CD4-positive, alpha-beta T cell (primary cell): ENCODE results near the gene XIST. TPM values are rescaled to one million over a fixed set of nuclear protein-coding genes. Genes with fewer than 3 reads are reported as not detected.
"Not testable (repeated sequence)": the region's sequence is repeated elsewhere in the genome, so short reads cannot be mapped to it uniquely, and the experiment has no call there.

Experiments used
- ATAC-seq: fragments of 200-7000 bp; cut with Tn5 transposase; one replicate; pipeline ENCODE4 v1.10.0; 2022; ENCODE audit warnings: mild to moderate bottlenecking; ENCODE audit not compliant: poor library complexity
- CTCF ChIA-PET: fragments of 350-600 bp; sonication (Branson Sonifier 250); formaldehyde crosslinking; loops from one replicate; lab custom pipeline; 2021; ENCODE audit warnings: antibody characterized with exemption, inconsistent platforms; lab: Charles Lee
- POLR2A ChIA-PET: fragments of 350-600 bp; sonication (Branson Sonifier 250); formaldehyde crosslinking; loops from one replicate; lab custom pipeline; 2021; ENCODE audit warnings: antibody characterized with exemption, inconsistent platforms; lab: Charles Lee
- DNase-seq, 14 experiments: peaks; one replicate each; pipeline ENCODE4 v3.0.0-alpha.2; 2013 to 2020; ENCODE audit warnings: mixed read lengths in 2 of 14
- H3K27ac ChIP-seq, 2 donors: one replicate each; pipeline versions ENCODE4 v1.5.1 to v1.7.0; 2013; ENCODE audit warnings: low read length in 2 of 2, low read depth in 1 of 2, mild to moderate bottlenecking in 1 of 2
- H3K27me3 ChIP-seq, 2 experiments: 1 replicate in 1 of 2; 2 replicates in 1 of 2; pipeline versions ENCODE4 v1.6.1 to v1.7.0; 2013; ENCODE audit warnings: low read length in 2 of 2, control low read depth in 1 of 2, mild to moderate bottlenecking in 1 of 2, moderate library complexity in 1 of 2; ENCODE audit not compliant: insufficient read depth in 2 of 2, control insufficient read depth in 1 of 2
- H3K36me3 ChIP-seq: one replicate; pipeline ENCODE4 v1.6.1; 2013; ENCODE audit warnings: low read length, control low read depth; ENCODE audit not compliant: insufficient read depth
- H3K4me1 ChIP-seq: one replicate; pipeline ENCODE4 v1.6.1; 2013; ENCODE audit warnings: low read length, control low read depth; ENCODE audit not compliant: insufficient read depth
- H3K4me3 ChIP-seq: one replicate; pipeline ENCODE4 v1.5.1; 2013; ENCODE audit warnings: mild to moderate bottlenecking, low read length, moderate library complexity
- H3K9me3 ChIP-seq, 2 experiments: 1 replicate in 1 of 2; 2 replicates in 1 of 2; pipeline versions ENCODE4 v1.6.1 to v1.7.0; 2013; ENCODE audit warnings: low read length in 2 of 2, mild to moderate bottlenecking in 2 of 2, control low read depth in 1 of 2, moderate library complexity in 1 of 2; ENCODE audit not compliant: control insufficient read depth in 1 of 2, insufficient read depth in 1 of 2
- H3K27ac Mint-ChIP-seq: one replicate; pipeline ENCODE4 v1.8.0; 2020; ENCODE audit warnings: mixed read lengths
- H3K27me3 Mint-ChIP-seq: one replicate; pipeline ENCODE4 v1.8.0; 2021; ENCODE audit warnings: mixed read lengths
- H3K36me3 Mint-ChIP-seq: one replicate; pipeline ENCODE4 v1.8.0; 2021; ENCODE audit warnings: low read depth, mixed read lengths
- H3K4me1 Mint-ChIP-seq: one replicate; pipeline ENCODE4 v1.8.0; 2021; ENCODE audit warnings: low read depth, mixed read lengths
- H3K4me3 Mint-ChIP-seq: one replicate; pipeline ENCODE4 v1.8.0; 2020; ENCODE audit warnings: mild to moderate bottlenecking, mixed read lengths
- H3K9me3 Mint-ChIP-seq: one replicate; pipeline ENCODE4 v1.8.0; 2020; ENCODE audit warnings: mixed read lengths
- CTCF ChIP-seq: fragments of 200-600 bp; IDR thresholded peaks from one replicate; pipeline ENCODE4 v1.8.0; 2022; ENCODE audit warnings: antibody characterized with exemption, mild to moderate bottlenecking
- intact Hi-C, 2 experiments: fragments of 100-400 bp; cut with DNase I in 1 of 2; cut with micrococcal nuclease in 1 of 2; formaldehyde crosslinking; loops; one replicate each; pipeline versions ENCODE4 v1.15.1 to v1.9.0; 2023 to 2025; cut with DNase I, micrococcal nuclease
- total RNA-seq, 174 experiments: library from RNA in 2 of 174; stranded (reverse) in 2 of 174; gene quantifications; one replicate each; pipeline ENCODE4 v1.2.3 and lab custom pipeline; 2021 to 2026

XIST gene
- total RNA-seq, 2 experiments from 2014 or later: not detected

- Mint-ChIP-seq H3K27me3 (peaks cover 2% of the 10 kb centered on the region), H3K4me3 (no peak overlapping the region), H3K27ac (no peak overlapping the region), H3K36me3 (no peaks in the 10 kb centered on the region), H3K4me1 (no peaks in the 10 kb centered on the region), H3K9me3 (no peaks in the 10 kb centered on the region)
- intact Hi-C loops: no loop called here
- ChIA-PET POLR2A (no interaction called here), CTCF (no interaction called here)
- H3K4me1 ChIP-seq: no peaks in the 10 kb centered on the region
- no peak overlapping the region for H3K27ac ChIP-seq
- H3K27me3 ChIP-seq: no peaks in the 10 kb centered on the region
- no peaks in the 10 kb centered on the region for H3K9me3 ChIP-seq
- no peaks in the 10 kb centered on the region for H3K36me3 ChIP-seq
- no peak for ATAC-seq
- no peak overlapping the region for H3K4me3 ChIP-seq
- no peak for DNase-seq
- TF ChIP-seq CTCF: no peak
These were observed 29.7 kb downstream of the XIST start for GRCh38 chrX:73822775-73823174.

GRCh38 chrX:73821921-73822559 is 30.5 kb downstream of the XIST start:
- H3K4me3 ChIP-seq: no peak overlapping the region
- no peak overlapping the region for H3K27ac Mint-ChIP-seq
- no peak for ATAC-seq
- no peaks in the 10 kb centered on the region for H3K9me3 ChIP-seq
- ChIA-PET CTCF (no interaction called here), POLR2A (no interaction called here)
- TF ChIP-seq CTCF: no peak
- no peaks in the 10 kb centered on the region for H3K4me1 Mint-ChIP-seq
- no peaks in the 10 kb centered on the region for H3K27me3 ChIP-seq
- intact Hi-C loops: no loop called here
- H3K27ac ChIP-seq: no peak overlapping the region
- H3K36me3 Mint-ChIP-seq: no peaks in the 10 kb centered on the region
- no peak overlapping the region for H3K4me3 Mint-ChIP-seq
- H3K9me3 Mint-ChIP-seq: no peaks in the 10 kb centered on the region
- no peaks in the 10 kb centered on the region for H3K36me3 ChIP-seq
- no peaks in the 10 kb centered on the region for H3K27me3 Mint-ChIP-seq
- DNase-seq: no peak
- no peaks in the 10 kb centered on the region for H3K4me1 ChIP-seq

GRCh38 chrX:73819864-73820558 is 32.5 kb downstream of the XIST start:
- H3K27ac Mint-ChIP-seq, POLR2A ChIA-PET: not testable (repeated sequence)

More at GRCh38 chrX:73819864-73820558, 32.5 kb downstream of the XIST start:
- ATAC-seq, H3K36me3 ChIP-seq, H3K4me1 ChIP-seq, CTCF ChIA-PET, H3K4me3 ChIP-seq, DNase-seq, H3K27me3 ChIP-seq, H3K36me3 Mint-ChIP-seq, H3K9me3 Mint-ChIP-seq, intact Hi-C loops, H3K4me1 Mint-ChIP-seq, H3K4me3 Mint-ChIP-seq, H3K27me3 Mint-ChIP-seq, H3K27ac ChIP-seq, H3K9me3 ChIP-seq: not testable (repeated sequence)
